H1 (cell line): Measurements from ENCODE around the gene MYH11. TPM values are rescaled to one million over a fixed set of nuclear protein-coding genes. Genes with fewer than 3 reads are reported as not detected.

Experiments used
- ASH2L ChIP-seq: fragments of 200-600, 300-600 bp; sonication (generic); IDR thresholded peaks from one replicate; pipeline ENCODE4 v1.7.1; 2017; ENCODE audit warnings: low read length
- CBX8 ChIP-seq: fragments of 300-800, 300-1000 bp; sonication (generic); IDR thresholded peaks from 2 replicates; pipeline ENCODE4 v1.7.1; 2016; ENCODE audit warnings: low read depth, low read length, borderline replicate concordance
- CEBPB ChIP-seq: IDR thresholded peaks from 2 replicates; pipeline ENCODE4 v1.6.1; 2012; ENCODE audit warnings: low read depth, low read length
- CHD1 ChIP-seq: IDR thresholded peaks from 2 replicates; pipeline ENCODE4 v1.6.1; 2012; ENCODE audit warnings: low read depth, low read length, improper control_type of control experiment
- EP300 ChIP-seq, 2 experiments: IDR thresholded peaks; 1 replicate in 1 of 2; 2 replicates in 1 of 2; pipeline ENCODE4 v1.6.1; 2011 to 2012; ENCODE audit warnings: low read depth in 2 of 2, low read length in 2 of 2, mild to moderate bottlenecking in 2 of 2, borderline replicate concordance in 1 of 2, inconsistent platforms in 1 of 2, moderate library complexity in 1 of 2
- EZH2 ChIP-seq: fragments of 200-600 bp; sonication (generic); IDR thresholded peaks from 2 replicates; pipeline ENCODE4 v1.7.1; 2012; ENCODE audit warnings: low read depth, mild to moderate bottlenecking, moderate library complexity, low read length, inconsistent platforms; ENCODE audit not compliant: severe bottlenecking
- GTF2F1 ChIP-seq: IDR thresholded peaks from 2 replicates; pipeline ENCODE4 v1.6.1; 2012; ENCODE audit warnings: low read depth, low read length, improper control_type of control experiment, borderline replicate concordance
- NANOG ChIP-seq: IDR thresholded peaks from 2 replicates; pipeline ENCODE4 v1.6.1; 2011; ENCODE audit warnings: low read length, low read depth, mild to moderate bottlenecking, inconsistent platforms; ENCODE audit not compliant: insufficient read depth, poor library complexity, severe bottlenecking
- NRF1 ChIP-seq: IDR thresholded peaks from 2 replicates; pipeline ENCODE4 v1.6.1; 2011; ENCODE audit warnings: mild to moderate bottlenecking, low read depth, low read length, improper control_type of control experiment
- PHF8 ChIP-seq: fragments of 200-600 bp; sonication (generic); conservative IDR thresholded peaks from 2 replicates; pipeline ENCODE4 v1.7.1; 2012; ENCODE audit warnings: low read depth, mild to moderate bottlenecking, inconsistent platforms, low read length, moderate library complexity
- POLR2A ChIP-seq, 2 experiments: IDR thresholded peaks; 1 replicate in 1 of 2; 2 replicates in 1 of 2; pipeline ENCODE4 v1.6.1; 2011; ENCODE audit warnings: low read depth in 2 of 2, low read length in 2 of 2, mild to moderate bottlenecking in 2 of 2; ENCODE audit errors: control extremely low read depth in 1 of 2
- POLR2AphosphoS5 ChIP-seq: IDR thresholded peaks from 2 replicates; pipeline ENCODE4 v1.6.1; 2011; ENCODE audit warnings: low read depth, low read length
- RAD21 ChIP-seq, 2 experiments: IDR thresholded peaks in 1 of 2; conservative IDR thresholded peaks in 1 of 2; 2 replicates each; pipeline ENCODE4 v1.6.1; 2011; ENCODE audit warnings: low read depth in 2 of 2, low read length in 2 of 2, improper control_type of control experiment in 1 of 2, inconsistent platforms in 1 of 2, mild to moderate bottlenecking in 1 of 2, moderate library complexity in 1 of 2
- RFX5 ChIP-seq: IDR thresholded peaks from 2 replicates; pipeline ENCODE4 v1.6.1; 2011; ENCODE audit warnings: low read depth, low read length, improper control_type of control experiment, borderline replicate concordance
- SAP30 ChIP-seq: fragments of 300-600 bp; sonication (generic); IDR thresholded peaks from 2 replicates; pipeline ENCODE4 v1.7.1; 2012; ENCODE audit warnings: low read length, moderate library complexity, mild to moderate bottlenecking, inconsistent platforms; ENCODE audit not compliant: insufficient read depth, insufficient replicate concordance
- SIRT6 ChIP-seq: IDR thresholded peaks from one replicate; pipeline ENCODE4 v1.7.1; 2012; ENCODE audit warnings: low read length, inconsistent platforms
- SIX5 ChIP-seq: IDR thresholded peaks from 2 replicates; pipeline ENCODE4 v1.6.1; 2011; ENCODE audit warnings: mild to moderate bottlenecking, low read depth, low read length
- SP4 ChIP-seq: IDR thresholded peaks from 2 replicates; pipeline ENCODE4 v1.6.1; 2012; ENCODE audit warnings: low read length, inconsistent platforms
- SRF ChIP-seq: IDR thresholded peaks from 2 replicates; pipeline ENCODE4 v1.6.1; 2011; ENCODE audit warnings: mild to moderate bottlenecking, low read depth, low read length, moderate library complexity
- TAF1 ChIP-seq: IDR thresholded peaks from 2 replicates; pipeline ENCODE4 v1.6.1; 2011; ENCODE audit warnings: mild to moderate bottlenecking, low read depth, low read length
- TEAD4 ChIP-seq: IDR thresholded peaks from 2 replicates; pipeline ENCODE4 v1.6.1; 2012; ENCODE audit warnings: low read depth, low read length, inconsistent platforms, mixed read lengths
- polyA plus RNA-seq, 7 experiments: library from polyadenylated mRNA; depleted of rRNA in 3 of 7; stranded (reverse) in 5 of 7; unstranded in 2 of 7; fragments of >200 nt in 5 of 7; fragments of 200-250 nt in 2 of 7; gene quantifications; 1 replicate in 5 of 7; 2 replicates in 1 of 7; 4 replicates in 1 of 7; pipeline versions ENCODE4 v1.2.1 to v1.2.3, GENCODE V29; 2011 to 2013; ENCODE audit warnings: missing spikeins in 2 of 7, mixed read lengths in 2 of 7
- total RNA-seq: library from RNA; stranded (reverse); fragmentation: NEBNext Ultra II Directional; extraction: Animal tissue kit (Norgen Biotek cat#: 25700); gene quantifications from 2 replicates; pipeline ENCODE4 v1.2.1, GENCODE V29; 2021
- TF ChIP-seq, protein P1 (sequence below): IDR thresholded peaks from 2 replicates; pipeline ENCODE4 v1.6.1; 2012; ENCODE audit warnings: inconsistent platforms
- TF ChIP-seq, protein P2 (sequence below): IDR thresholded peaks from 2 replicates; pipeline ENCODE4 v1.6.1; 2012; ENCODE audit warnings: inconsistent platforms

The MYH11 gene
- total and polyA plus RNA-seq, 2 of the 8 experiments (the other 6 are each of a cell fraction or from before 2014, with no cell fraction given), result 0.11 to 0.78 TPM

DNA sequence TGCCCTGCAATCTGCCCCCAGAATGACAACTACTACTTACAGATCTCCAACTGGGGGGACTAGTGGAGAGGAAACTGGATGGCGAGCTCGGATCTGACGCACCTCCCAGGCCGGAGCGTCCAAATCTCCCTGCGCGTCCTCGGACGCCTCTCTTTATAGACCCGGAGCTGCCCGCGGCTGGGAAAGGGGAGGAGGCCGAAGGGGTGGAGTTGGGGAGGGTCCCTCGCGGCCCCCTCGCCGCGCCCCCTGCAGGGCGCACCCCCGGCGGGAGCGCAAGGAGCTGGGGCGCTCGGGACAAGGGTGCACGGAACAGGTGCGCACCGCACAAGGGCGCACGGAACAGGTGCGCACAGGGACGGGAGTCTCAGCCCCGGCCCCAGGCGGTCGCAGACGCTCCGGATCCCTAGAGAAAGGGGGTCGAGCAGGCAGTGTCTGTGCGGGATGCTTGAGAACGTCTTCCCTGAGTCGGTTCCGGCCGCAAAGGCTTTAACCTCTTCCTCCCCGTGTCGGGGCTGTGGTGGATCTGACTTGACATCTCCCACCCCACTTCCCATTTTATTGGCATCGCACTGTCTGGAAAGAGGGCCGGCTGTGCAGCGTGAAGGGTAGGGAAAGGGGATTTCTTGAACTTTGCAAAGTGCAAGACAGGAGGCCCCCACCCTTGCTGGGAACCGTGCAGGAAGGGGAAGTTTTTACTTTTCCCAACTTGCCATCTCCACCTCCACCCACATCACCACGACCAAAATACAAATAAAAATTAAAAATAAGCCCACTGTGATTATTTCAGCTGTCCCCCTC, at the start of gene MYH11 (continued):
- TF ChIP-seq GTF2F1 (no peak), PHF8 (0 out of 2 replicates have a peak, but pooled peaks have one; percentile 18), CEBPB (no peak), RFX5 (no peak), POLR2A (IDR thresholded peaks at IDR 0.05; ENCODE audit: control extremely low read depth in 1 of 2, low read depth in 2 of 2, low read length in 2 of 2) (no peak; a peak in 1 of 3 replicates), NRF1 (no peak), SRF (no peak), TEAD4 (no peak), ASH2L (no peak), RAD21 (IDR thresholded peaks at IDR 0.05 in 1 of 2, conservative IDR thresholded peaks at IDR 0.05 in 1 of 2; ENCODE audit: low read depth in 2 of 2, low read length in 2 of 2) (no peak), SIX5 (no peak), CHD1 (no peak), SP4 (no peak), SIRT6 (no peak), EP300 (IDR thresholded peaks at IDR 0.05; ENCODE audit: borderline replicate concordance in 1 of 2, low read depth in 2 of 2, low read length in 2 of 2) (no peak), SAP30 (no peak), CBX8 (no peak), NANOG (no peak), TAF1 (no peak), POLR2AphosphoS5 (no peak), EZH2 (peak; percentile 33)
- TF ChIP-seq, protein P1, sequence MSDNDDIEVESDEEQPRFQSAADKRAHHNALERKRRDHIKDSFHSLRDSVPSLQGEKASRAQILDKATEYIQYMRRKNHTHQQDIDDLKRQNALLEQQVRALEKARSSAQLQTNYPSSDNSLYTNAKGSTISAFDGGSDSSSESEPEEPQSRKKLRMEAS, result no peak
- TF ChIP-seq, protein P2, sequence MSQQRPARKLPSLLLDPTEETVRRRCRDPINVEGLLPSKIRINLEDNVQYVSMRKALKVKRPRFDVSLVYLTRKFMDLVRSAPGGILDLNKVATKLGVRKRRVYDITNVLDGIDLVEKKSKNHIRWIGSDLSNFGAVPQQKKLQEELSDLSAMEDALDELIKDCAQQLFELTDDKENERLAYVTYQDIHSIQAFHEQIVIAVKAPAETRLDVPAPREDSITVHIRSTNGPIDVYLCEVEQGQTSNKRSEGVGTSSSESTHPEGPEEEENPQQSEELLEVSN, result no peak
